Type B pancreatic cell (in vitro differentiated cells): ENCODE data around the gene JPH3. TPM values are rescaled to one million over a fixed set of nuclear protein-coding genes. Genes with fewer than 3 reads are reported as not detected.

Experiments used
- DNase-seq: peaks from one replicate; pipeline ENCODE4 v3.0.0; 2021; ENCODE audit warnings: mixed read lengths; ENCODE audit not compliant: unreplicated experiment; ENCODE audit errors: extremely low spot score
- H3K27ac Mint-ChIP-seq: 2 replicates; pipeline ENCODE4 v1.8.0; 2021; ENCODE audit warnings: mild to moderate bottlenecking, mixed read lengths
- H3K27me3 Mint-ChIP-seq: 2 replicates; pipeline ENCODE4 v1.8.0; 2021; ENCODE audit warnings: mixed read lengths
- H3K36me3 Mint-ChIP-seq: 2 replicates; pipeline ENCODE4 v1.8.0; 2021; ENCODE audit warnings: mixed read lengths
- H3K4me1 Mint-ChIP-seq: one replicate; pipeline ENCODE4 v1.8.0; 2021; ENCODE audit warnings: mixed read lengths; ENCODE audit not compliant: unreplicated experiment
- H3K4me3 Mint-ChIP-seq: 2 replicates; pipeline ENCODE4 v1.8.0; 2021; ENCODE audit warnings: mild to moderate bottlenecking, mixed read lengths
- H3K9me3 Mint-ChIP-seq: 2 replicates; pipeline ENCODE4 v1.8.0; 2021; ENCODE audit warnings: mixed read lengths
- total RNA-seq: library from RNA; stranded (reverse); gene quantifications from 2 replicates; pipeline ENCODE4 v1.2.1, GENCODE V29; 2021; ENCODE audit warnings: low replicate concordance
- TF ChIP-seq, protein P1 (sequence below): fragments of 200-600 bp; sonication (generic); conservative IDR thresholded peaks from 2 replicates; pipeline ENCODE4 v1.5.0; 2021; ENCODE audit warnings: antibody characterized with exemption, mild to moderate bottlenecking

JPH3 gene
- total RNA-seq, 1 donor from 2014 or later, result 7.2 TPM

DNA sequence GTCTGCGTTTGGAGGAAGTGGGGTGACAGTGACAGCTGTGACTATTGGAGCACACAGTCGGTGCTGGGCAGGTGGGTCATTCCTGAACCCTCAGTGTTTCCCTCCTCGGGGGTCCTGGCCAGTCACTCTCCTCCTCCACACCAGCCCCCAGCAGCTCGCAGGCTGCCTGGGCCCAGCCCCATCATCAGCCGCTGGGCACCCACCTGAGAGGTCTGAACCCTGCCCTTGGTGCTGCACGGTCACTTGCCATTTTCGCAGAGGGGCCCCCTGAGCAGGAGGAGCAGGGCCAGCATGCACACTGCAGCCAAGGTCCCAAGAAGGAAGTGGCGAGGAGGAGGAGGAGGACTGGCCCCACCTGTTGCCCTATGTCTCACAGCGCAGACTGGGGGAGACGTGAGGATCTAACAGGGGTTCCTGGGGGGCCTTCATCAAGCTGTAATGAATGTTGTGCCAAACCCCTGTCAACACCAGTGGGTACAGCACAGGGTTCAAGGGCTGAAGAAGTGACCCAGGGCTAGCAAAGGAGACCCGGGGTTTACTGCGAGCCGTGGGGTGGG, 23.0 kb downstream of the JPH3 start:
- Mint-ChIP-seq H3K27me3 (no peaks in the 10 kb centered on the region), H3K27ac (no peak overlapping the region), H3K36me3 (no peaks in the 10 kb centered on the region), H3K4me3 (no peak overlapping the region), H3K9me3 (no peaks in the 10 kb centered on the region), H3K4me1 (no peaks in the 10 kb centered on the region)
- no peak for DNase-seq
- TF ChIP-seq, protein P1, sequence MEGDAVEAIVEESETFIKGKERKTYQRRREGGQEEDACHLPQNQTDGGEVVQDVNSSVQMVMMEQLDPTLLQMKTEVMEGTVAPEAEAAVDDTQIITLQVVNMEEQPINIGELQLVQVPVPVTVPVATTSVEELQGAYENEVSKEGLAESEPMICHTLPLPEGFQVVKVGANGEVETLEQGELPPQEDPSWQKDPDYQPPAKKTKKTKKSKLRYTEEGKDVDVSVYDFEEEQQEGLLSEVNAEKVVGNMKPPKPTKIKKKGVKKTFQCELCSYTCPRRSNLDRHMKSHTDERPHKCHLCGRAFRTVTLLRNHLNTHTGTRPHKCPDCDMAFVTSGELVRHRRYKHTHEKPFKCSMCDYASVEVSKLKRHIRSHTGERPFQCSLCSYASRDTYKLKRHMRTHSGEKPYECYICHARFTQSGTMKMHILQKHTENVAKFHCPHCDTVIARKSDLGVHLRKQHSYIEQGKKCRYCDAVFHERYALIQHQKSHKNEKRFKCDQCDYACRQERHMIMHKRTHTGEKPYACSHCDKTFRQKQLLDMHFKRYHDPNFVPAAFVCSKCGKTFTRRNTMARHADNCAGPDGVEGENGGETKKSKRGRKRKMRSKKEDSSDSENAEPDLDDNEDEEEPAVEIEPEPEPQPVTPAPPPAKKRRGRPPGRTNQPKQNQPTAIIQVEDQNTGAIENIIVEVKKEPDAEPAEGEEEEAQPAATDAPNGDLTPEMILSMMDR, result no peak

- Mint-ChIP-seq H3K9me3 (peaks cover 6% of the 10 kb centered on the region), H3K4me1 (no peaks in the 10 kb centered on the region), H3K27me3 (peaks cover 4% of the 10 kb centered on the region), H3K36me3 (no peaks in the 10 kb centered on the region), H3K4me3 (no peak overlapping the region), H3K27ac (no peak overlapping the region)
- TF ChIP-seq, protein P1, result no peak
- DNase-seq, result no peak
Observed at GRCh38 chr16:87626401-87626800, 24.1 kb downstream of the JPH3 start.

DNA sequence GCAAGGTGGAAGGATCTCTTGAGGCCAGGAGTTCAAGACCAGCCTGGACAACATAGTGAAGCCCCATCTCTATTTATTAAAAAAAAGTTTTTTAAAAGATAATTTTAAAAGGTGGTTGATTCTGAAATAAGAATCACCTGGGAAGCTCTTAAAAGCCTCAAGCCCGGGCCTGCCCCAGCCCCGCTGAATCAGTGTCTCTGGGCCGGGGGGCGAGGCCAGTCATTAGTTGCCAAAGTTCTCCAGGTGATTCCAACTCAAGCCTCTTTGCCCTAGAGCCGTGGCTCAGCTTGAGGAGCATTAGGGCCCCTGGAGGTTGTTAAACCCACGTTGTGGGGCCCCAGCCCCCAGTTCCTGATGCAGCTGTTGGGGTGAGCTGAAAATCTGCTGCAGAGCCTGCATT, 24.6 kb downstream of the JPH3 start:
- Mint-ChIP-seq H3K27ac (no peak overlapping the region), H3K4me3 (no peak overlapping the region), H3K9me3 (peaks cover 6% of the 10 kb centered on the region), H3K27me3 (peaks cover 6% of the 10 kb centered on the region), H3K36me3 (no peaks in the 10 kb centered on the region), H3K4me1 (no peaks in the 10 kb centered on the region)
- no peak for DNase-seq
- TF ChIP-seq, protein P1, result no peak

DNA sequence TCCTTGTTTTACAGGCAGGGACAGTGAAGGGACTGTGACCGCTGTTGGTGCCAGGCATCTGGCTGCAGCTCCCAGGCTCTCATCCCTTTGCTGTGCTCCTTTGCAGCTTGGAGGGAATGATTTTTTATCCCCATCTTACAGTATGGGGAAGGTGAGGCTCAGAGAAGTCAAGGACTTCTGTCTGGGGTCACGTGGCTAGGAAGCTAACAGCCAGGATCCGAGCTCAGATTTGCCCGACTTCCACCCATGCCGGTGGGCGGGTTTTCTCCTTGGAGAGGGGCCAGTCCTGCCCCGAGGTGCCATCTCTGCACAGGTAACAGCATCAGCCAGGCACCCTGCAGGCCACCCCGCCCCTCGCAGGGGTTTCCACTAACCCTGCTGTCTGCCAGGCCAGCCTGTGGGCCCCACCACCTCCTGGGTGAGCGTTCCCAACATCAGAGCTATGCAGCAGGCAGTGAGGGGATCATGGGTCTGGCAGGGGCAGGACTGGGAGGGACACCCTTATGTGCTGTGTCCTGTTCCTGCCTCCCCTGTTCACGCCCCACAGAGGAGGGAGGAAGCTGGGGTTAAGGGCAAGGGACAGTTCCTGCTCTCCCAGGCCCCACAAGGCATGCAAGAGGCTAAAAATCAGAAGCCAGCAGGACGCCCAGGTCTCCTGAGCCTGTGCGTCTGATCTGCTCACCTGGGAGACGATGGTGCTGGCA, 25.4 kb downstream of the JPH3 start:
- peaks cover 6% of the 10 kb centered on the region for H3K9me3 Mint-ChIP-seq
- peaks cover 6% of the 10 kb centered on the region for H3K27me3 Mint-ChIP-seq
- TF ChIP-seq, protein P1, result no peak
- H3K36me3 Mint-ChIP-seq, result no peaks in the 10 kb centered on the region
- no peak for DNase-seq
- H3K4me1 Mint-ChIP-seq, result no peaks in the 10 kb centered on the region
- H3K27ac Mint-ChIP-seq, result no peak overlapping the region
- no peak overlapping the region for H3K4me3 Mint-ChIP-seq

DNA sequence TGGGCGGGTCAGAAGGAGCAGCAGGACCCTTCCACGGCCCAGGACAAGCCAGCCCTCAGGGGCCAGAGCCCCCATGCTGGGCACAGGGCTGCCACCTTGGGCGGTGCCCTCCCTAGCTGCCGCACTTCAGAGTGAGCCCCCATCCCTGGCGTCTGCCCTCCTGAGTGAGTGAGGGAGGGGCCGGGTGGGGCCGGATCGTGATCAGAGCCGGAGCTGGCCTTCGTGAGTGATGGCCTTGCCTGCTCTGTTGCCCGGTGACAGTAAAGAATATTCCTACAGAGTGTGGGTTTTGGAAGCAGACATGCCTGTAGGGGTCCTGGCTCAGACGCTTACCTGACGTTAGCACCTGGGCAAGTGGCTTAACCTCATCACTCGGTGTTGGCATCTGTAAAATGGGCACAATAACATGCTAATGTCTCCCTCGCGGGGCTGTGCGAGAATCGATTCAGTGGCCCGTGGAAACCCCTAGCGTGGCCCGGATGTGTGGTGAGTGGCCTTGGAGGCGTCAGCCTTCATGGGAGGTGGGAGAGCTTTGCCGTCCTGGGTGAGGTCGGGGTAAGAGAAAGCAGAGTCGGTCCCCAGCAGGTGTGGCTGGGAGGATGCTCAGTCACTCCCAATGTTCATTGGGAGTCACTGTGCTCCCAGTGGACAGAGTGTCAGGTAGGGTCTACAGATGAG, 26.1 kb downstream of the JPH3 start:
- TF ChIP-seq, protein P1, result no peak
- no peak for DNase-seq
- Mint-ChIP-seq H3K4me3 (no peak overlapping the region), H3K9me3 (peaks cover 6% of the 10 kb centered on the region), H3K27ac (no peak overlapping the region), H3K27me3 (peaks cover 6% of the 10 kb centered on the region), H3K4me1 (no peaks in the 10 kb centered on the region), H3K36me3 (no peaks in the 10 kb centered on the region)
